A549 (cell line): ENCODE measurements around the gene SLC25A11. TPM values are rescaled to one million over a fixed set of nuclear protein-coding genes. Genes with fewer than 3 reads are reported as not detected.

Source experiments
- BHLHE40 ChIP-seq: IDR thresholded peaks from 2 replicates; pipeline ENCODE4 v1.6.1; 2012; ENCODE audit warnings: low read depth, low read length, inconsistent platforms
- CBX2 ChIP-seq: fragments of 200-600 bp; sonication (generic); IDR thresholded peaks from 2 replicates; pipeline ENCODE4 v1.6.1; 2016; ENCODE audit warnings: low read depth, mild to moderate bottlenecking, borderline replicate concordance
- CBX8 ChIP-seq: fragments of 200-600 bp; sonication (generic); IDR thresholded peaks from 2 replicates; pipeline ENCODE4 v1.6.1; 2016
- CHD2 ChIP-seq: fragments of 150-350 bp; IDR thresholded peaks from 2 replicates; pipeline ENCODE4 v1.6.1; 2014; ENCODE audit warnings: low read length; ENCODE audit not compliant: partially characterized antibody
- EP300 ChIP-seq, 2 experiments: fragments of >200 bp; sonication (Bioruptor Twin); formaldehyde crosslinking; IDR thresholded peaks; 2 replicates in 1 of 2; 3 replicates in 1 of 2; pipeline ENCODE4 v1.6.1; 2016 to 2017
- ESRRA ChIP-seq: fragments of 150-350 bp; IDR thresholded peaks from 2 replicates; pipeline ENCODE4 v1.6.1; 2014; ENCODE audit warnings: mild to moderate bottlenecking, low read length, borderline replicate concordance
- FOXS1 ChIP-seq: fragments of 250-450 bp; sonication (Bioruptor Pico); IDR thresholded peaks from 2 replicates; pipeline ENCODE4 v1.5.0; 2020; ENCODE audit warnings: mild to moderate bottlenecking, moderate library complexity
- GATA3 ChIP-seq: IDR thresholded peaks from 2 replicates; pipeline ENCODE4 v1.6.1; 2012; ENCODE audit warnings: borderline replicate concordance
- HDAC2 ChIP-seq: fragments of 200-600 bp; sonication (generic); IDR thresholded peaks from 2 replicates; pipeline ENCODE4 v1.6.1; 2016
- HEYL ChIP-seq: fragments of 250-450 bp; sonication (Bioruptor Pico); IDR thresholded peaks from 2 replicates; pipeline ENCODE4 v1.8.0; 2021; ENCODE audit warnings: mild to moderate bottlenecking, moderate library complexity
- HOXB5 ChIP-seq: fragments of 250-450 bp; sonication (Bioruptor Pico); IDR thresholded peaks from 2 replicates; pipeline ENCODE4 v1.5.0; 2020; ENCODE audit warnings: mild to moderate bottlenecking, moderate library complexity
- JUN ChIP-seq, 2 experiments: fragments of >200 bp; sonication (Bioruptor Twin); formaldehyde crosslinking; IDR thresholded peaks; 2 replicates in 1 of 2; 3 replicates in 1 of 2; pipeline ENCODE4 v1.6.1; 2016 to 2017
- JUNB ChIP-seq: fragments of >200 bp; sonication (Bioruptor Twin); formaldehyde crosslinking; IDR thresholded peaks from 2 replicates; pipeline ENCODE4 v1.6.1; 2016
- KDM1A ChIP-seq: fragments of 200-600 bp; sonication (generic); IDR thresholded peaks from 2 replicates; pipeline ENCODE4 v1.6.1; 2016; ENCODE audit warnings: low read depth, mild to moderate bottlenecking
- KDM5A ChIP-seq: fragments of 200-600 bp; sonication (generic); IDR thresholded peaks from 2 replicates; pipeline ENCODE4 v1.6.1; 2016; ENCODE audit warnings: antibody characterized with exemption, mild to moderate bottlenecking
- MAFK ChIP-seq: fragments of 450-650 bp; IDR thresholded peaks from 2 replicates; pipeline ENCODE4 v1.6.1; 2014; ENCODE audit not compliant: partially characterized antibody
- MAZ ChIP-seq: fragments of 150-350 bp; IDR thresholded peaks from 2 replicates; pipeline ENCODE4 v1.6.1; 2014; ENCODE audit warnings: antibody characterized with exemption, low read depth, low read length, borderline replicate concordance
- MYC ChIP-seq: IDR thresholded peaks from 2 replicates; pipeline ENCODE4 v1.6.1; 2012; ENCODE audit warnings: mild to moderate bottlenecking, inconsistent platforms, low read length, improper control_type of control experiment, borderline replicate concordance
- NFE2L2 ChIP-seq: fragments of 150-350 bp; conservative IDR thresholded peaks from 2 replicates; pipeline ENCODE4 v1.6.1; 2014; ENCODE audit warnings: low read length
- NPAS2 ChIP-seq: fragments of 250-450 bp; sonication (Bioruptor Pico); IDR thresholded peaks from 2 replicates; pipeline ENCODE4 v1.8.0; 2022; ENCODE audit warnings: mild to moderate bottlenecking, moderate library complexity, borderline replicate concordance
- NR3C1 ChIP-seq: fragments of >200 bp; sonication (Bioruptor Twin); formaldehyde crosslinking; IDR thresholded peaks from 3 replicates; pipeline ENCODE4 v1.6.1; 2017
- POLR2A ChIP-seq: IDR thresholded peaks from 2 replicates; pipeline ENCODE4 v1.6.1; 2012; ENCODE audit warnings: mild to moderate bottlenecking, low read length
- RARB ChIP-seq: fragments of 250-450 bp; sonication (Bioruptor Pico); IDR thresholded peaks from 2 replicates; pipeline ENCODE4 v1.8.0; 2021; ENCODE audit warnings: mild to moderate bottlenecking, moderate library complexity
- SMC3 ChIP-seq: fragments of >200 bp; sonication (Bioruptor Twin); formaldehyde crosslinking; IDR thresholded peaks from 3 replicates; pipeline ENCODE4 v1.6.1; 2018; ENCODE audit warnings: inconsistent platforms
- SREBF2 ChIP-seq: fragments of 450-650 bp; IDR thresholded peaks from 2 replicates; pipeline ENCODE4 v1.6.1; 2014; ENCODE audit warnings: mild to moderate bottlenecking, moderate library complexity
- TP53 ChIP-seq: fragments of 250-450 bp; sonication (Bioruptor Pico); IDR thresholded peaks from 2 replicates; pipeline ENCODE4 v1.5.0; 2021; ENCODE audit warnings: mild to moderate bottlenecking, moderate library complexity
- ZSCAN20 ChIP-seq: fragments of 250-450 bp; sonication (Bioruptor Pico); IDR thresholded peaks from 2 replicates; pipeline ENCODE4 v1.8.0; 2022; ENCODE audit warnings: mild to moderate bottlenecking, moderate library complexity
- polyA plus RNA-seq, 4 experiments: library from polyadenylated mRNA; depleted of rRNA in 3 of 4; stranded (reverse); fragments of >200 nt; fragmentation: RNase III in 1 of 4; extraction: RNeasy Plus Mini Kit Qiagen cat#74134 plus additional on column Dnase treatment in 1 of 4; gene quantifications; 2 replicates in 3 of 4; 3 replicates in 1 of 4; pipeline ENCODE4 v1.2.3, GENCODE V29; 2011 to 2017
- TF ChIP-seq, protein P1 (sequence below): fragments of 450-650 bp; IDR thresholded peaks from 2 replicates; pipeline ENCODE4 v1.6.1; 2014; ENCODE audit warnings: antibody characterized with exemption
- TF ChIP-seq, protein P2 (sequence below): IDR thresholded peaks from 2 replicates; pipeline ENCODE4 v1.6.1; 2012
- TF ChIP-seq, protein P3 (sequence below): fragments of >200 bp; sonication (Bioruptor Twin); formaldehyde crosslinking; IDR thresholded peaks from 3 replicates; pipeline ENCODE4 v1.5.1; 2016

Gene SLC25A11
- polyA plus RNA-seq, 2 of the 4 experiments (the other 2 are of a cell fraction): 60.2 to 69.2 TPM

DNA sequence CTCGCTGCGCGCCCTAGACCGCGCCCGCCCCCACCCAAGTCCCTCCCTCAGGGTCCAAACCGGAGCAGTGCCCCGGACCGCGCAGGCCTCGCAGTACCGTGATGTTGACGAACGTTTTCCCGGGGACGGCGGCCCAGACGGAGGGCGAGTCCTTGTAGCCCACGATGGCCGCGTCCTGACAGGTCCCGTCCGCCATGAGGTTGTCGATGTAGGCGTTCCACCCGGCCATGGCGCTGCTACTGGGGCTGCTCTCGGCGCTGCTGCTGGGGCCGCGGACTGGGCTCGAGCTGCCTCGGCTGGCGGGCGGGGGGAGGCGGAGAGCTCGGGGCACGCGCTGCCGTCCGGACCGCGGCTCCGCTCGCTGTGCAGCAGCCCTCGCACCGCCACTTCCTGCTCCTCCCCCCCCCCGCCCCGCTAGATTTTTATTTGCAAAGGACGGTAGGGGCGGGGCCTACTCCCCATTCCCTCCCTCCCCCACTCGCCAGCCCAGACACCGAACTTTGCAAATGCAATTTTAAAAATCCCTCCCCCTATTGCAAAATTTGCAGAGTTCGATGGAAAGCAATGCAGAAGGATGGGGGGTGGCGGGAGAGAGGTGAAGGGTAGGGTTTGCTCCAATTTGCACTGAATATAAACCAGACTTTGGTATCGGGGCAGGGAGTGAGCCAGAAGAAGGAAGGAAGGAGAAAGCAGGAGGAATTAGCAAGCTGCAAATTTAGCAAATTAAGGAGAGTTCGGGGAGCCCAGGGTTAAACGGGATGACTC lies 8.5 kb upstream of the SLC25A11 start, which contains the start of gene PFN1 (continued):
- TF ChIP-seq, protein P1, sequence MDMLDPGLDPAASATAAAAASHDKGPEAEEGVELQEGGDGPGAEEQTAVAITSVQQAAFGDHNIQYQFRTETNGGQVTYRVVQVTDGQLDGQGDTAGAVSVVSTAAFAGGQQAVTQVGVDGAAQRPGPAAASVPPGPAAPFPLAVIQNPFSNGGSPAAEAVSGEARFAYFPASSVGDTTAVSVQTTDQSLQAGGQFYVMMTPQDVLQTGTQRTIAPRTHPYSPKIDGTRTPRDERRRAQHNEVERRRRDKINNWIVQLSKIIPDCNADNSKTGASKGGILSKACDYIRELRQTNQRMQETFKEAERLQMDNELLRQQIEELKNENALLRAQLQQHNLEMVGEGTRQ: peak; percentile 30; the same call in 1 of the 2 replicates
- TF ChIP-seq SREBF2 (no peak), NFE2L2 (no peak), MAFK (no peak), RARB (no peak), JUNB (no peak), CBX2 (no peak), JUN (IDR thresholded peaks at IDR 0.05) (peak; percentile 78 to 99), GATA3 (no peak; the same call in 1 of the 2 replicates), EP300 (IDR thresholded peaks at IDR 0.05) (no peak), ESRRA (no peak), HOXB5 (CRISPR knock-in tag) (0 out of 2 replicates have a peak, but pooled peaks have one; percentile 16), POLR2A (peak; percentile 94), TP53 (CRISPR knock-in tag) (no peak), CHD2 (peak; percentile 52), HDAC2 (no peak), KDM5A (no peak), MAZ (peak; percentile 81; the same call in 1 of the 2 replicates), FOXS1 (CRISPR knock-in tag) (no peak), NPAS2 (CRISPR knock-in tag) (no peak), KDM1A (peak; percentile 45; the same call in 1 of the 2 replicates), SMC3 (no peak), CBX8 (no peak), BHLHE40 (no peak), HEYL (no peak), MYC (peak; percentile 85), ZSCAN20 (CRISPR knock-in tag) (no peak), NR3C1 (no peak)
- TF ChIP-seq, protein P2, sequence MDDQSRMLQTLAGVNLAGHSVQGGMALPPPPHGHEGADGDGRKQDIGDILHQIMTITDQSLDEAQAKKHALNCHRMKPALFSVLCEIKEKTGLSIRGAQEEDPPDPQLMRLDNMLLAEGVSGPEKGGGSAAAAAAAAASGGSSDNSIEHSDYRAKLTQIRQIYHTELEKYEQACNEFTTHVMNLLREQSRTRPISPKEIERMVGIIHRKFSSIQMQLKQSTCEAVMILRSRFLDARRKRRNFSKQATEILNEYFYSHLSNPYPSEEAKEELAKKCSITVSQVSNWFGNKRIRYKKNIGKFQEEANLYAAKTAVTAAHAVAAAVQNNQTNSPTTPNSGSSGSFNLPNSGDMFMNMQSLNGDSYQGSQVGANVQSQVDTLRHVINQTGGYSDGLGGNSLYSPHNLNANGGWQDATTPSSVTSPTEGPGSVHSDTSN: peak; percentile 49; the same call in 1 of the 2 replicates
- TF ChIP-seq, protein P3, sequence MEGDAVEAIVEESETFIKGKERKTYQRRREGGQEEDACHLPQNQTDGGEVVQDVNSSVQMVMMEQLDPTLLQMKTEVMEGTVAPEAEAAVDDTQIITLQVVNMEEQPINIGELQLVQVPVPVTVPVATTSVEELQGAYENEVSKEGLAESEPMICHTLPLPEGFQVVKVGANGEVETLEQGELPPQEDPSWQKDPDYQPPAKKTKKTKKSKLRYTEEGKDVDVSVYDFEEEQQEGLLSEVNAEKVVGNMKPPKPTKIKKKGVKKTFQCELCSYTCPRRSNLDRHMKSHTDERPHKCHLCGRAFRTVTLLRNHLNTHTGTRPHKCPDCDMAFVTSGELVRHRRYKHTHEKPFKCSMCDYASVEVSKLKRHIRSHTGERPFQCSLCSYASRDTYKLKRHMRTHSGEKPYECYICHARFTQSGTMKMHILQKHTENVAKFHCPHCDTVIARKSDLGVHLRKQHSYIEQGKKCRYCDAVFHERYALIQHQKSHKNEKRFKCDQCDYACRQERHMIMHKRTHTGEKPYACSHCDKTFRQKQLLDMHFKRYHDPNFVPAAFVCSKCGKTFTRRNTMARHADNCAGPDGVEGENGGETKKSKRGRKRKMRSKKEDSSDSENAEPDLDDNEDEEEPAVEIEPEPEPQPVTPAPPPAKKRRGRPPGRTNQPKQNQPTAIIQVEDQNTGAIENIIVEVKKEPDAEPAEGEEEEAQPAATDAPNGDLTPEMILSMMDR: no peak
